Panc1 (cell line): ENCODE results near the gene UVSSA.

ENCODE experiments used
- POLR2AphosphoS5 ChIP-seq: IDR thresholded peaks from 2 replicates; pipeline ENCODE4 v1.6.1; 2012; ENCODE audit warnings: mild to moderate bottlenecking, low read depth, low read length, moderate library complexity
- TCF7L2 ChIP-seq: IDR thresholded peaks from 2 replicates; pipeline ENCODE4 v1.6.1; 2011; ENCODE audit warnings: mild to moderate bottlenecking, low read depth, low read length, inconsistent platforms
- TF ChIP-seq, protein P1 (sequence below): fragments of 450-650 bp; IDR thresholded peaks from 2 replicates; pipeline ENCODE4 v1.5.1; 2017; ENCODE audit warnings: mild to moderate bottlenecking
- TF ChIP-seq, protein P2 (sequence below), 2 experiments: IDR thresholded peaks; 2 replicates each; pipeline ENCODE4 v1.6.1; 2011 to 2012; ENCODE audit warnings: low read depth in 2 of 2, control low read depth in 1 of 2, low read length in 1 of 2, mild to moderate bottlenecking in 1 of 2, moderate library complexity in 1 of 2; ENCODE audit not compliant: insufficient read depth in 1 of 2

DNA sequence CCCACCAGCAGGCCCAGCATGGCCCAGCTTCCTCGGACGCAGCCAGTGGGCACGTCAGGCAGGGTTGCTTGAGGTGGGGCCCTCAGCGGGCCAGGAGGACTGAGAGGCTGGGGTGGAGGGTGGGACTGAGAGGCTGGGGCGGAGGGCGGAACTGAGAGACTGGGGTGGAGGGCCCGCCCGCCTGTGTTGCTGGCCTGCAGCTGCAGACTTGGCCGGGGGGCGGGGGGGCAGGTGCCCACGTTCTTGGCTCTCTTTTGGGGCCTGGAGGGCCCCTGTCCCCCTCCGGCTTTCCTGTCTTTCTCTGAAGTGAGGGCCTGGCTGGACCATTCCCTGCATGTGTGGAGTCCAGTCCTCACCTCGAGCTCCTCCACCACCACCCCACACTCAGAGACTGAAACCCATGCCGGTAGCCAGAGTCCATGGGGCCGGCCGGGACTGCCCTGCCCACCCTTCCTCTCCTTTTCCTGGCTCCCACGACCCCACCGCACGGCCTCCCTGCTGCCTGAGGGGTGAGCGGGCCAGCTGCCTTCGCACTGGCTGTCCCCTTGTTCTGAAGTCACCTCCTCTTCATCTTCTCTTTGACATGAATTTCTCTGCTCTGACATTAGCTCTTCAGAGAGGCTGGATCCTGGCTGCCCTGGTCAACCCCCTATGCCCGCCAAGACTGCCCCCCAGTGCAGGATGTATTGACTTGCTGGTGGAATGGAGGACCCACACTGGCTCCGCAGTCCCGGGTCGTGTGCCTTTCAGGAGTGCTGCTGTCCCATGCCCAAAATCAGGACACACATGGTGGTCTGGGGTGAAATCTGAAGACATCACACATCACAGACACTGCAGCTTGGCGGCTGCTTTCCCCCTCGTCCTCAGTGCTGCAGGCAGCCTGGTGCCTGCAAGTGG, 69.3 kb downstream of the UVSSA start:
- TF ChIP-seq, protein P1, sequence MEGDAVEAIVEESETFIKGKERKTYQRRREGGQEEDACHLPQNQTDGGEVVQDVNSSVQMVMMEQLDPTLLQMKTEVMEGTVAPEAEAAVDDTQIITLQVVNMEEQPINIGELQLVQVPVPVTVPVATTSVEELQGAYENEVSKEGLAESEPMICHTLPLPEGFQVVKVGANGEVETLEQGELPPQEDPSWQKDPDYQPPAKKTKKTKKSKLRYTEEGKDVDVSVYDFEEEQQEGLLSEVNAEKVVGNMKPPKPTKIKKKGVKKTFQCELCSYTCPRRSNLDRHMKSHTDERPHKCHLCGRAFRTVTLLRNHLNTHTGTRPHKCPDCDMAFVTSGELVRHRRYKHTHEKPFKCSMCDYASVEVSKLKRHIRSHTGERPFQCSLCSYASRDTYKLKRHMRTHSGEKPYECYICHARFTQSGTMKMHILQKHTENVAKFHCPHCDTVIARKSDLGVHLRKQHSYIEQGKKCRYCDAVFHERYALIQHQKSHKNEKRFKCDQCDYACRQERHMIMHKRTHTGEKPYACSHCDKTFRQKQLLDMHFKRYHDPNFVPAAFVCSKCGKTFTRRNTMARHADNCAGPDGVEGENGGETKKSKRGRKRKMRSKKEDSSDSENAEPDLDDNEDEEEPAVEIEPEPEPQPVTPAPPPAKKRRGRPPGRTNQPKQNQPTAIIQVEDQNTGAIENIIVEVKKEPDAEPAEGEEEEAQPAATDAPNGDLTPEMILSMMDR: no peak
- TF ChIP-seq, protein P2, sequence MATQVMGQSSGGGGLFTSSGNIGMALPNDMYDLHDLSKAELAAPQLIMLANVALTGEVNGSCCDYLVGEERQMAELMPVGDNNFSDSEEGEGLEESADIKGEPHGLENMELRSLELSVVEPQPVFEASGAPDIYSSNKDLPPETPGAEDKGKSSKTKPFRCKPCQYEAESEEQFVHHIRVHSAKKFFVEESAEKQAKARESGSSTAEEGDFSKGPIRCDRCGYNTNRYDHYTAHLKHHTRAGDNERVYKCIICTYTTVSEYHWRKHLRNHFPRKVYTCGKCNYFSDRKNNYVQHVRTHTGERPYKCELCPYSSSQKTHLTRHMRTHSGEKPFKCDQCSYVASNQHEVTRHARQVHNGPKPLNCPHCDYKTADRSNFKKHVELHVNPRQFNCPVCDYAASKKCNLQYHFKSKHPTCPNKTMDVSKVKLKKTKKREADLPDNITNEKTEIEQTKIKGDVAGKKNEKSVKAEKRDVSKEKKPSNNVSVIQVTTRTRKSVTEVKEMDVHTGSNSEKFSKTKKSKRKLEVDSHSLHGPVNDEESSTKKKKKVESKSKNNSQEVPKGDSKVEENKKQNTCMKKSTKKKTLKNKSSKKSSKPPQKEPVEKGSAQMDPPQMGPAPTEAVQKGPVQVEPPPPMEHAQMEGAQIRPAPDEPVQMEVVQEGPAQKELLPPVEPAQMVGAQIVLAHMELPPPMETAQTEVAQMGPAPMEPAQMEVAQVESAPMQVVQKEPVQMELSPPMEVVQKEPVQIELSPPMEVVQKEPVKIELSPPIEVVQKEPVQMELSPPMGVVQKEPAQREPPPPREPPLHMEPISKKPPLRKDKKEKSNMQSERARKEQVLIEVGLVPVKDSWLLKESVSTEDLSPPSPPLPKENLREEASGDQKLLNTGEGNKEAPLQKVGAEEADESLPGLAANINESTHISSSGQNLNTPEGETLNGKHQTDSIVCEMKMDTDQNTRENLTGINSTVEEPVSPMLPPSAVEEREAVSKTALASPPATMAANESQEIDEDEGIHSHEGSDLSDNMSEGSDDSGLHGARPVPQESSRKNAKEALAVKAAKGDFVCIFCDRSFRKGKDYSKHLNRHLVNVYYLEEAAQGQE (IDR thresholded peaks at IDR 0.05; ENCODE audit: insufficient read depth in 1 of 2, low read depth in 2 of 2, low read length in 1 of 2): no peak
- TF ChIP-seq POLR2AphosphoS5 (no peak), TCF7L2 (no peak)
